Right lobe of liver (tissue), 4 donors: ENCODE measurements around the gene PATZ1.

ENCODE experiments used
- CTCF ChIP-seq, 4 donors: fragments of 200-600 bp in 3 of 4; fragments of 450-650 bp in 1 of 4; IDR thresholded peaks; one replicate each; pipeline versions ENCODE4 v1.5.1 to v1.8.0; 2016 to 2022; ENCODE audit warnings: antibody characterized with exemption in 4 of 4, mild to moderate bottlenecking in 2 of 4
- POLR2A ChIP-seq: fragments of 450-650 bp; IDR thresholded peaks from one replicate; pipeline ENCODE4 v1.6.1; 2017; ENCODE audit warnings: antibody characterized with exemption, mild to moderate bottlenecking
- donor health status: DM: no; HTN: no; CAD: no.
- donor health status: DM: no; HTN: no; CAD: no.
- donor health status: DM: no; HTN: yes; CAD: no.

DNA sequence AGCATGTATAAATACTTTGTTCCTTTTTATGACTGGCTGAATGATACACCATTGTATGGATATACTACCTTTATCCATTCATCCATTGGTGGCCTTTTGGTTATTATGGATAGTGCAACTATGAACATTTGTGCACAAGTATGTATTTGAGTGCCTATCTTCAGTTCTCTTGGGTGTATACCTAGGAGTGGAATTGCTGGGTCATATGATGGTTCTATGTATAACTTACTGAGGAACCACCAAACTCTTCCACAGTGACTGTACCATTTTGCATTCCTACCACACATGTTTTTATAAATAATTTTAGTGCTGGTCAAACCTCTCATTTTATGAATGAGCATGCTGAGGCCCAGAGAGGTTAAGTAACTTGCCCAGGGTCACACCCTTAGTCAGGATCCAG is 3.8 kb upstream of the PATZ1 start:
- no peak for TF ChIP-seq CTCF (IDR thresholded peaks at IDR 0.05)
- no peak for TF ChIP-seq POLR2A
